22Rv1 (cell line): ENCODE measurements around the gene USP28.

Experiments used
- CTCF ChIP-seq: fragments of 450-650 bp; IDR thresholded peaks from 2 replicates; pipeline ENCODE4 v1.5.1; 2017; ENCODE audit warnings: mild to moderate bottlenecking
- ZFX ChIP-seq: fragments of 450-650 bp; IDR thresholded peaks from 2 replicates; pipeline ENCODE4 v1.6.1; 2017; ENCODE audit warnings: antibody characterized with exemption, borderline replicate concordance

GRCh38 chr11:113782134-113782533 is 93.2 kb downstream of the USP28 start:
- TF ChIP-seq CTCF, result no peak
- no peak for TF ChIP-seq ZFX
